ENCODE results near the gene CHAC1. TPM values are rescaled to one million over a fixed set of nuclear protein-coding genes. Genes with fewer than 3 reads are reported as not detected.

The CHAC1 gene
- total RNA-seq, 2 donors from 2014 or later, result 6.8 to 9.0 TPM

GRCh38 chr15:40912478-40912877 lies 40.8 kb upstream of the CHAC1 start:
- peaks cover 9% of the 10 kb centered on the region for H3K4me1 Mint-ChIP-seq
- Histone ChIP-seq H3K9me3 (ENCODE audit: control insufficient read depth, low read length) (no peaks in the 10 kb centered on the region), H3K27ac (ENCODE audit: low read depth, low read length) (no peak overlapping the region), H3K9ac (ENCODE audit: extremely low read depth, low read length, poor library complexity, severe bottlenecking) (no peak overlapping the region), H3K36me3 (ENCODE audit: control insufficient read depth, insufficient read depth, low read length) (no peaks in the 10 kb centered on the region), H3K4me3 (ENCODE audit: low read length) (no peak overlapping the region), H3K27me3 (ENCODE audit: control insufficient read depth, insufficient read depth, low read length, poor library complexity, severe bottlenecking) (peaks cover 11% of the 10 kb centered on the region), H3K4me1 (ENCODE audit: control insufficient read depth, insufficient read depth, low read length) (peaks cover 5% of the 10 kb centered on the region)
- H3K9me3 Mint-ChIP-seq, result no peaks in the 10 kb centered on the region
- DNase-seq, result no peak
- 84 to 85% methylated on average over 3 to 6 of the region's 6 CpGs for WGBS, 2 experiments (ENCODE audit: insufficient coverage in 1 of 2, insufficient read length in 1 of 2)
- peaks cover 15% of the 10 kb centered on the region for H3K27me3 Mint-ChIP-seq (ENCODE audit: insufficient read depth)
- no peak for TF ChIP-seq CTCF (conservative IDR thresholded peaks at IDR 0.05)
- no peaks in the 10 kb centered on the region for H3K36me3 Mint-ChIP-seq (ENCODE audit: low read depth)
- H3K4me3 Mint-ChIP-seq, result no peak overlapping the region
- H3K27ac Mint-ChIP-seq, result no peak overlapping the region

GRCh38 chr15:40914013-40914412 lies 39.3 kb upstream of the CHAC1 start:
- Mint-ChIP-seq H3K9me3 (no peaks in the 10 kb centered on the region), H3K27ac (no peak overlapping the region), H3K27me3 (ENCODE audit: insufficient read depth) (peaks cover 27% of the 10 kb centered on the region), H3K36me3 (ENCODE audit: low read depth) (no peaks in the 10 kb centered on the region), H3K4me1 (peaks cover 9% of the 10 kb centered on the region), H3K4me3 (no peak overlapping the region)
- WGBS, 2 experiments (ENCODE audit: insufficient coverage in 1 of 2, insufficient read length in 1 of 2), result 93 to 98% methylated on average over 10 to 12 of the region's 12 CpGs
- Histone ChIP-seq H3K27me3 (ENCODE audit: control insufficient read depth, insufficient read depth, low read length, poor library complexity, severe bottlenecking) (peaks cover 12% of the 10 kb centered on the region), H3K9me3 (ENCODE audit: control insufficient read depth, low read length) (no peaks in the 10 kb centered on the region), H3K9ac (ENCODE audit: extremely low read depth, low read length, poor library complexity, severe bottlenecking) (no peak overlapping the region), H3K4me3 (ENCODE audit: low read length) (no peak overlapping the region), H3K4me1 (ENCODE audit: control insufficient read depth, insufficient read depth, low read length) (peaks cover 5% of the 10 kb centered on the region), H3K27ac (ENCODE audit: low read depth, low read length) (no peak overlapping the region), H3K36me3 (ENCODE audit: control insufficient read depth, insufficient read depth, low read length) (no peaks in the 10 kb centered on the region)
- no peak for DNase-seq
- no peak for TF ChIP-seq CTCF (conservative IDR thresholded peaks at IDR 0.05)

GRCh38 chr15:40914486-40914885 lies 38.8 kb upstream of the CHAC1 start:
- Mint-ChIP-seq H3K4me1 (peaks cover 9% of the 10 kb centered on the region), H3K27ac (no peak overlapping the region), H3K27me3 (ENCODE audit: insufficient read depth) (peaks cover 32% of the 10 kb centered on the region), H3K9me3 (no peaks in the 10 kb centered on the region), H3K4me3 (no peak overlapping the region), H3K36me3 (ENCODE audit: low read depth) (no peaks in the 10 kb centered on the region)
- Histone ChIP-seq H3K36me3 (ENCODE audit: control insufficient read depth, insufficient read depth, low read length) (no peaks in the 10 kb centered on the region), H3K9me3 (ENCODE audit: control insufficient read depth, low read length) (no peaks in the 10 kb centered on the region), H3K4me3 (ENCODE audit: low read length) (no peak overlapping the region), H3K4me1 (ENCODE audit: control insufficient read depth, insufficient read depth, low read length) (peaks cover 5% of the 10 kb centered on the region), H3K27me3 (ENCODE audit: control insufficient read depth, insufficient read depth, low read length, poor library complexity, severe bottlenecking) (peaks cover 13% of the 10 kb centered on the region), H3K9ac (ENCODE audit: extremely low read depth, low read length, poor library complexity, severe bottlenecking) (no peak overlapping the region), H3K27ac (ENCODE audit: low read depth, low read length) (no peak overlapping the region)
- 81 to 87% methylated on average over 5 to 8 of the region's 8 CpGs for WGBS, 2 experiments (ENCODE audit: insufficient coverage in 1 of 2, insufficient read length in 1 of 2)
- TF ChIP-seq CTCF (conservative IDR thresholded peaks at IDR 0.05), result peak; percentile 71
- DNase-seq, result peak; percentile 76

Data from endodermal cell (in vitro differentiated cells).